Measurements from ENCODE around the gene ALX4. TPM values are rescaled to one million over a fixed set of nuclear protein-coding genes. Genes with fewer than 3 reads are reported as not detected.

The ALX4 gene
- polyA plus RNA-seq, 1 experiment: not detected

DNA sequence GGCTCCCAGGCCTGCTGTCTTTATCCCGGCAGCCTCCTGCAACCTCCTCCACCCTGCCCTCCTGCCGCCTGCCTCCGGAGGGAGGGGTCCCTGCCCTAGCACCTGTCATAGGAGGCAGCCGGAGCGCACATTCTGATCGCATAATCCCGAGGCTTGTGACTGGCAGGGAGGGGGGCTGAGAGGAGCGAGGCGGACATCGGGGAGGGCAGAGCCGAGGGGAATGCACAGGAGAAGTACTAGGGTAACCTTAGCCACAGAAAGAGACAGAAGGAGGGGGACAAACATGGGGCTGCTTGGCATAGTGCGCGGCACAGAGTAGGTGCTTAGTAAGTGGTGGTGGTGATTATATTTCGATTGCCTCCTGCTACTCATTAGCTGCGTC is 9.2 kb upstream of the ALX4 start:
- POLR2A ChIA-PET: no interaction called here

DNA sequence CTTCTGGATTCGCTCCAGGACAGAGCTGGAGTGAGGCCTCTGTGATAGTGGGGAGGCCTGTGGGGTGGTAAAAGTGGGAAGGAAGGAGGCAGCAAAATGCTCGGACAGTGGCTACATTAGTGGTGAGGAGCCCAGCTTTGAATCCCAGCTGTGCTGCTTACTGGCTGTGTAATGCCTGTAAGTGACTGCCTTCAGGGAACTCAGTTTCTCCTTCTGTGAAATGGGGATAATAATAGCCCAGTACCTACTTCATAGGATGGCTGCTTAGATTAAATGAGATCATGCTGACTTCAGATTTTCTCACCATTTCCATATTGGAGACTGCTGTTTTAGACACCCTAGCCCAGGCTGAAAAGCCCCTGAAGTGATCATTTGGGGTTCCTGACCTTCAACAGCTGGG is 8.4 kb upstream of the ALX4 start:
- no peak overlapping the region for H3K4me3 ChIP-seq (ENCODE audit: low read depth, low read length)
- ChIA-PET CTCF (interaction anchor here (1.2 kb wide), 1 partner anchor 185 kb away, joined by 3 read pairs; no protein-coding TSS in a partner anchor), POLR2A (no interaction called here)
- TF ChIP-seq, protein P1, sequence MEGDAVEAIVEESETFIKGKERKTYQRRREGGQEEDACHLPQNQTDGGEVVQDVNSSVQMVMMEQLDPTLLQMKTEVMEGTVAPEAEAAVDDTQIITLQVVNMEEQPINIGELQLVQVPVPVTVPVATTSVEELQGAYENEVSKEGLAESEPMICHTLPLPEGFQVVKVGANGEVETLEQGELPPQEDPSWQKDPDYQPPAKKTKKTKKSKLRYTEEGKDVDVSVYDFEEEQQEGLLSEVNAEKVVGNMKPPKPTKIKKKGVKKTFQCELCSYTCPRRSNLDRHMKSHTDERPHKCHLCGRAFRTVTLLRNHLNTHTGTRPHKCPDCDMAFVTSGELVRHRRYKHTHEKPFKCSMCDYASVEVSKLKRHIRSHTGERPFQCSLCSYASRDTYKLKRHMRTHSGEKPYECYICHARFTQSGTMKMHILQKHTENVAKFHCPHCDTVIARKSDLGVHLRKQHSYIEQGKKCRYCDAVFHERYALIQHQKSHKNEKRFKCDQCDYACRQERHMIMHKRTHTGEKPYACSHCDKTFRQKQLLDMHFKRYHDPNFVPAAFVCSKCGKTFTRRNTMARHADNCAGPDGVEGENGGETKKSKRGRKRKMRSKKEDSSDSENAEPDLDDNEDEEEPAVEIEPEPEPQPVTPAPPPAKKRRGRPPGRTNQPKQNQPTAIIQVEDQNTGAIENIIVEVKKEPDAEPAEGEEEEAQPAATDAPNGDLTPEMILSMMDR (IDR thresholded peaks at IDR 0.05; ENCODE audit: low read depth, low read length): no peak
- no peak for DNase-seq (ENCODE audit: low read depth, low spot score)
- H3K9me3 ChIP-seq (ENCODE audit: control insufficient read depth, insufficient read depth, low read length): no peaks in the 10 kb centered on the region; the same call in 1 of the 2 replicates
- H3K27ac ChIP-seq (ENCODE audit: low read depth, low read length): no peak overlapping the region
- peaks cover 98% of the 10 kb centered on the region for H3K27me3 ChIP-seq (ENCODE audit: control insufficient read depth, insufficient read depth, low read length)

More for the DNA sequence above, 9.2 kb upstream of the ALX4 start:
- Histone ChIP-seq H3K27ac (ENCODE audit: low read depth, low read length) (no peak overlapping the region), H3K4me3 (ENCODE audit: low read depth, low read length) (no peak overlapping the region), H3K9me3 (ENCODE audit: control insufficient read depth, insufficient read depth, low read length) (no peaks in the 10 kb centered on the region; the same call in 1 of the 2 replicates), H3K27me3 (ENCODE audit: control insufficient read depth, insufficient read depth, low read length) (peaks cover 97% of the 10 kb centered on the region)
- CTCF ChIA-PET: no interaction called here
- DNase-seq (ENCODE audit: low read depth, low spot score): no peak
- TF ChIP-seq, protein P1 (IDR thresholded peaks at IDR 0.05; ENCODE audit: low read depth, low read length): no peak

DNA sequence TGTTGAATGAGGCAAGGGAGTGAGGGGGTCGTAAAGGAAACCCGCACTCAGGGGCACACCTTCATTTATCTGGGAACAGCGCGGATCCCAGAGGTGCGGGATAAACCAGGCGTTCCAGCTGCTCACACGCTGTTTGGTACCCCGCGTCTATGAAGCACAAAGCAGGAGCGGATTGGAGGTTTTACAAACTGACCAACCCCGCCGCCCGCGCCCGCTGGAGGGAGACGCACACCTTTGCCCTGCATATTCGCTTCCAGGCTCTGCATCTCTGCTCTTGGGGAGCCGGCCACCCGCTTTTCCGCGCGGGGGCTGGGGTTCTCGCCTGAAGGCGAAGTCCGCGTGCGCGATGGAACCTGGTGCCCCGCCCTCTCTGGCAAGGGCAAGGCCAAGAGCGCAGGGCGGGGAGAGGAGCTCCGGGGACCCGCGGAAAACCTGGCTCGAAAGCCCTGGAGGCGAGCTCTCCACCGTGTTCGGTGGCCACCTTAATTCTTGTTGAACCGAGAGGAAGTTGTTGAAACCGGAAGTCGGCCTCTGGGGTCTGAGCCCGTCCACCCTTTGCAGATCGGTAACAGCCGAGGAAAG is 6.8 kb upstream of the ALX4 start:
- CTCF ChIA-PET: no interaction called here
- peaks cover 98% of the 10 kb centered on the region for H3K27me3 ChIP-seq (ENCODE audit: control insufficient read depth, insufficient read depth, low read length)
- TF ChIP-seq, protein P1 (IDR thresholded peaks at IDR 0.05; ENCODE audit: low read depth, low read length): no peak
- POLR2A ChIA-PET: no interaction called here
- peak overlapping the region; percentile 20; the same call in 1 of the 2 replicates for H3K4me3 ChIP-seq (ENCODE audit: low read depth, low read length)
- no peak for DNase-seq (ENCODE audit: low read depth, low spot score)
- no peak overlapping the region for H3K27ac ChIP-seq (ENCODE audit: low read depth, low read length)
- H3K9me3 ChIP-seq (ENCODE audit: control insufficient read depth, insufficient read depth, low read length): peaks cover 3% of the 10 kb centered on the region; the same call in 1 of the 2 replicates

DNA sequence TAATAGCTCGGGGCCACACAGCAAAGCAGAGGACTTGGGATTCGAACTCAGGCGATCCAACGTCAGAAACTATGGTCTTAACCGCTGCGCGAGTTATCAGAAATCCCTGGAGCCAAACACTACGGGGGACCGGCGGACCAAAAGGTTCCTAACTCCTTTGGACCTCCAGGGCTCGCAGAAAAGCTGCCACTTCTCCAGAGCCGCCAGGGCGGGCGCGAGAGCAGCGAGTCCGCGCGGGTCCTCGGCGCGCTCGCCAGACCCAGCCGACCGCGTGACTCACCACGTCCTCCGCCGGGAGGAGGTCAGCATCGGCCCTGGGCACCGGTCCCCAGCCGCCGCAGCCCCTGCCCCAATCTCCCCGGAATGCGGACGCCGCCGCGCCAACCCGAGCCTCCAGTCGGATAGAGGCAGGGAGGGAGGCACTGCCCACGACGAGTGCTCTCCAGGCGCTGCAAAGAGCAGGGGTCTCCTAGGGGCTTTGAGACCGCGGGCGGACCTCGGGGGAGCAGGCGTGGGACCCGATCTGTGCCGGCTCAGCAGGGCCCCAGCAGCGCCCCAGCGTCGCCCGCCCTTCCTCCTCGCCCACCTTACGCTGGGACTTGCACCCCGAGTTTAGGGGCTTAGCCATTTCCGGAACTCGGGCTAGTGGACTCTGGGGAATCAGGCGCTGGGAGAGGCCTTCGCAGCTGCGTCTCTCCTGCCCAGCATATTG is 6.2 kb upstream of the ALX4 start:
- ChIA-PET POLR2A (no interaction called here), CTCF (no interaction called here)
- DNase-seq (ENCODE audit: low read depth, low spot score): no peak
- H3K9me3 ChIP-seq (ENCODE audit: control insufficient read depth, insufficient read depth, low read length): peaks cover 4% of the 10 kb centered on the region; the same call in 1 of the 2 replicates
- H3K4me3 ChIP-seq (ENCODE audit: low read depth, low read length): peak overlapping the region; percentile 34; the same call in 1 of the 2 replicates
- peaks cover 98% of the 10 kb centered on the region for H3K27me3 ChIP-seq (ENCODE audit: control insufficient read depth, insufficient read depth, low read length)
- no peak overlapping the region for H3K27ac ChIP-seq (ENCODE audit: low read depth, low read length)
- TF ChIP-seq, protein P1 (IDR thresholded peaks at IDR 0.05; ENCODE audit: low read depth, low read length): no peak

DNA sequence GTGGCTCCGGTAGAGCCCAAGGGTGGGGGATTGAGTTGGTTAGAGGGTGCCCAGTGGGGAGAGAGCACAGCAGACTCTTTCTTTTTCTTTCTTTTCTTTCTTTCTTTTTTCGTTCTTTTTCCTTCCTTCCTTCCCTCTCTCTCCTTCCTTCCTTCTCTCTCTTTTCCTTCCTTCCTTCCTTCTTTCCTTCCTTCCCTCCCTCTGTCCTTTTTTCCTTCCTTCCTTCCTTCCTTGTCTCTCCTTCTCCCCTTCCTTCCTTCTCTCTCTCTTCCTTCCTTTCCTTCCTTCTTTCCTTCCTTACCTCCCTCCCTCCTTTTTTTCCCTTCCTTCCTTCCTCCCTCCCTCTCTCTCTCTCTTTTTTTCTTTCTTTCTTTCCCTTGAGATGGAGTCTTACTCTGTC is 4.8 kb upstream of the ALX4 start:
- H3K27me3 ChIP-seq (ENCODE audit: control insufficient read depth, insufficient read depth, low read length): peaks cover 98% of the 10 kb centered on the region
- no peak overlapping the region for H3K4me3 ChIP-seq (ENCODE audit: low read depth, low read length)
- ChIA-PET CTCF (no interaction called here), POLR2A (no interaction called here)
- DNase-seq (ENCODE audit: low read depth, low spot score): no peak
- H3K27ac ChIP-seq (ENCODE audit: low read depth, low read length): no peak overlapping the region
- peaks cover 4% of the 10 kb centered on the region; the same call in 1 of the 2 replicates for H3K9me3 ChIP-seq (ENCODE audit: control insufficient read depth, insufficient read depth, low read length)
- TF ChIP-seq, protein P1 (IDR thresholded peaks at IDR 0.05; ENCODE audit: low read depth, low read length): no peak
